HepG2 (cell line): ENCODE measurements around the gene CARD8. TPM values are rescaled to one million over a fixed set of nuclear protein-coding genes. Genes with fewer than 3 reads are reported as not detected.

Experiments
- ATAC-seq: fragments of 200-7000 bp; cut with Tn5 transposase; 3 replicates; pipeline ENCODE4 v1.9.1; 2020; ENCODE audit warnings: mild to moderate bottlenecking, moderate library complexity
- BruUV-seq: library from RNA; stranded (reverse); fragments of 400-500 nt; replicated peaks from 2 replicates; lab custom pipeline; 2021; lab: Mats Ljungman, UMichigan
- CTCF ChIA-PET: fragments of 300-600 bp; formaldehyde crosslinking; extraction: SDS; loops from one replicate; lab custom pipeline; 2021; ENCODE audit warnings: low total read pairs, inconsistent platforms, low intra/inter-chr PET ratio; lab: Yijun Ruan, JAX
- POLR2A ChIA-PET: fragments of 350-600 bp; sonication (Branson Sonifier 250); formaldehyde crosslinking; loops from one replicate; lab custom pipeline; 2020; ENCODE audit warnings: antibody characterized with exemption, inconsistent platforms; lab: Yijun Ruan, JAX
- DNase-seq: peaks from one replicate; pipeline ENCODE4 v3.0.0-alpha.2; 2015; ENCODE audit warnings: low spot score
- FAIRE-seq: peaks from 3 replicates; lab custom pipeline; 2011; peaks lifted over from hg19 to GRCh38; lab: Jason Lieb, UNC
- H2AFZ ChIP-seq: one replicate; pipeline ENCODE4 v1.6.1; 2011; ENCODE audit warnings: low read length, inconsistent platforms
- H3K27ac ChIP-seq: fragments of 300-600 bp; 3 replicates; pipeline ENCODE4 v1.8.0; 2011; ENCODE audit warnings: mixed run types, mild to moderate bottlenecking, mixed read lengths, low read length, inconsistent platforms; ENCODE audit not compliant: insufficient read depth; ENCODE audit errors: extremely low read length
- H3K27me3 ChIP-seq, 2 experiments: fragments of 200-600 bp in 1 of 2; 2 replicates in 1 of 2; 3 replicates in 1 of 2; pipeline versions ENCODE4 v1.6.0 to v1.8.0; 2011; ENCODE audit warnings: low read length in 2 of 2, mild to moderate bottlenecking in 2 of 2, moderate library complexity in 2 of 2, inconsistent platforms in 1 of 2; ENCODE audit not compliant: insufficient read depth in 2 of 2, control insufficient read depth in 1 of 2
- H3K36me3 ChIP-seq, 2 experiments: fragments of 200-600 bp in 1 of 2; replicated peaks in 1 of 2; 2 replicates in 1 of 2; 3 replicates in 1 of 2; pipeline versions ENCODE4 v1.5.1 to v1.8.0; 2011; ENCODE audit warnings: low read length in 2 of 2, inconsistent platforms in 1 of 2; ENCODE audit not compliant: insufficient read depth in 2 of 2, control insufficient read depth in 1 of 2
- H3K4me1 ChIP-seq: 2 replicates; pipeline ENCODE4 v1.5.1; 2012; ENCODE audit warnings: low read length, inconsistent platforms; ENCODE audit not compliant: insufficient read depth
- H3K4me2 ChIP-seq: 2 replicates; pipeline ENCODE4 v1.6.0; 2011; ENCODE audit warnings: low read depth, low read length, inconsistent platforms
- H3K4me3 ChIP-seq, 3 experiments: fragments of 200-600 bp in 1 of 3; sonication (generic), shearing (Covaris generic) in 1 of 3; replicated peaks in 1 of 3; 2 replicates each; pipeline ENCODE4 v1.5.1; 2011 to 2016; ENCODE audit warnings: low read length in 3 of 3, inconsistent platforms in 2 of 3, low read depth in 2 of 3, mild to moderate bottlenecking in 2 of 3, control low read depth in 1 of 3, mixed read lengths in 1 of 3; ENCODE audit not compliant: insufficient read depth in 1 of 3
- H3K79me2 ChIP-seq: one replicate; pipeline ENCODE4 v1.6.1; 2011; ENCODE audit warnings: low read length, inconsistent platforms; ENCODE audit not compliant: insufficient read depth
- H3K9ac ChIP-seq: 2 replicates; pipeline ENCODE4 v1.6.0; 2011; ENCODE audit warnings: mild to moderate bottlenecking, low read depth, low read length, inconsistent platforms; ENCODE audit not compliant: insufficient read depth
- H3K9me3 ChIP-seq: 2 replicates; pipeline ENCODE4 v1.5.1; 2012; ENCODE audit warnings: mild to moderate bottlenecking, low read length
- H4K20me1 ChIP-seq: 2 replicates; pipeline ENCODE4 v1.6.0; 2011; ENCODE audit warnings: inconsistent platforms, mild to moderate bottlenecking, low read length, moderate library complexity; ENCODE audit not compliant: insufficient read depth
- BATF2 ChIP-seq: sonication (generic); formaldehyde crosslinking; IDR thresholded peaks from 2 replicates; pipeline ENCODE4 v1.8.0; 2022; ENCODE audit warnings: mild to moderate bottlenecking, missing genetic modification reagents, moderate library complexity
- FOSL2 ChIP-seq: sonication (generic); formaldehyde crosslinking; IDR thresholded peaks from 2 replicates; pipeline ENCODE4 v1.4.0; 2020; ENCODE audit warnings: missing genetic modification reagents
- MED13 ChIP-seq: sonication (generic); formaldehyde crosslinking; IDR thresholded peaks from 2 replicates; pipeline ENCODE4 v1.5.0; 2020; ENCODE audit warnings: missing genetic modification reagents
- MTF2 ChIP-seq: sonication (generic); formaldehyde crosslinking; IDR thresholded peaks from 2 replicates; pipeline ENCODE4 v1.5.0; 2020; ENCODE audit warnings: missing genetic modification reagents, borderline replicate concordance
- NRL ChIP-seq: sonication (generic); formaldehyde crosslinking; IDR thresholded peaks from 2 replicates; pipeline ENCODE4 v1.5.0; 2020; ENCODE audit warnings: missing genetic modification reagents, mild to moderate bottlenecking, moderate library complexity, borderline replicate concordance
- PTBP1 ChIP-seq: fragments of 200-400 bp; formaldehyde crosslinking; IDR thresholded peaks from 2 replicates; pipeline ENCODE4 v1.6.1; 2018; ENCODE audit warnings: low read length, low read depth; ENCODE audit not compliant: poor library complexity, severe bottlenecking
- SUZ12 ChIP-seq: fragments of 150-350 bp; IDR thresholded peaks from 2 replicates; pipeline ENCODE4 v1.6.1; 2014; ENCODE audit warnings: low read depth, low read length
- ZBTB2 ChIP-seq: sonication (generic); formaldehyde crosslinking; IDR thresholded peaks from 2 replicates; pipeline ENCODE4 v1.8.0; 2022; ENCODE audit warnings: low read depth, missing genetic modification reagents
- ZFP36L1 ChIP-seq: sonication (generic); formaldehyde crosslinking; IDR thresholded peaks from 2 replicates; pipeline ENCODE4 v1.8.0; 2022; ENCODE audit warnings: mild to moderate bottlenecking, missing genetic modification reagents, moderate library complexity
- ZNF263 ChIP-seq: sonication (generic); formaldehyde crosslinking; IDR thresholded peaks from 2 replicates; pipeline ENCODE4 v1.4.0; 2020; ENCODE audit warnings: missing genetic modification reagents
- WGBS: methylation state at CpG from one replicate; pipeline ENCODE4 v1.1.6; 2017; ENCODE audit warnings: low lambda C conversion rate; 5-methylcytosine and 5-hydroxymethylcytosine counted together
- in situ Hi-C: cut with HindIII; loops from 2 replicates; pipeline ENCODE4 v1.10.0; 2017; ENCODE audit warnings: low pct_unique_long_range_greater_than_20kb; ENCODE audit not compliant: extremely low pct_ligation_motif_present
- intact Hi-C: fragments of 100-400 bp; cut with micrococcal nuclease; formaldehyde crosslinking; loops from one replicate; pipeline ENCODE4 v1.10.0; 2022; ENCODE audit not compliant: unreplicated experiment
- polyA plus RNA-seq, 8 experiments: library from polyadenylated mRNA; depleted of rRNA in 3 of 8; stranded (reverse) in 7 of 8; unstranded in 1 of 8; fragments of >200 nt; fragmentation: Illumina TruSeq in 4 of 8; extraction: Trizol in 4 of 8; gene quantifications; 2 replicates each; pipeline versions ENCODE4 v1.2.1 to v1.2.3, GENCODE V29; 2011 to 2016; ENCODE audit warnings: low read depth in 4 of 8, missing spikeins in 1 of 8, mixed read lengths in 1 of 8; ENCODE audit not compliant: insufficient read depth in 1 of 8
- total RNA-seq, 5 experiments: library from RNA; depleted of rRNA; stranded (reverse); fragments of >200 nt; fragmentation: Illumina TruSeq; extraction: Trizol; gene quantifications; 2 replicates each; pipeline ENCODE4 v1.2.3, GENCODE V29; 2016; ENCODE audit warnings: low read depth in 1 of 5
- TF ChIP-seq, protein P1 (sequence below): sonication (generic); formaldehyde crosslinking; IDR thresholded peaks from 2 replicates; pipeline ENCODE4 v1.8.1; 2023; ENCODE audit warnings: mild to moderate bottlenecking, missing genetic modification reagents
- TF ChIP-seq, protein P2 (sequence below): sonication (generic); formaldehyde crosslinking; IDR thresholded peaks from 2 replicates; pipeline ENCODE4 v1.4.0; 2020; ENCODE audit warnings: mild to moderate bottlenecking, missing genetic modification reagents

The CARD8 gene
- total and polyA plus RNA-seq, 2 of the 13 experiments (the other 11 are each of a cell fraction or from before 2014, with no cell fraction given), result 15.0 to 19.2 TPM

- peaks cover 0 to 5% of the 10 kb centered on the region in 2 experiments; a peak in 2 of 5 replicates for H3K36me3 ChIP-seq
- no peaks in the 10 kb centered on the region for H3K27me3 ChIP-seq
- CTCF ChIA-PET, result no interaction called here
- H3K4me1 ChIP-seq, result peaks cover 6% of the 10 kb centered on the region
- H3K9me3 ChIP-seq, result no peaks in the 10 kb centered on the region
- no peaks in the 10 kb centered on the region for H3K79me2 ChIP-seq
- H3K4me3 ChIP-seq, result no peak overlapping the region
- ATAC-seq (no peak), FAIRE-seq (no peak), DNase-seq (no peak)
- no peak overlapping the region for H3K9ac ChIP-seq
- H3K4me2 ChIP-seq, result no peak overlapping the region
- POLR2A ChIA-PET, result no interaction called here
- WGBS, result 73% methylated on average over 6 of the region's 6 CpGs
- H3K27ac ChIP-seq, result no peak overlapping the region
- intact Hi-C loops (no loop called here), in situ Hi-C loops (loop anchor here (5.0 to 25.0 kb wide), 2 partner anchors 32 to 313 kb away; no protein-coding TSS in a partner anchor)
- H2AFZ ChIP-seq, result no peak overlapping the region
- no TSS peak for BruUV-seq
- H4K20me1 ChIP-seq, result no peaks in the 10 kb centered on the region
- TF ChIP-seq, protein P1, sequence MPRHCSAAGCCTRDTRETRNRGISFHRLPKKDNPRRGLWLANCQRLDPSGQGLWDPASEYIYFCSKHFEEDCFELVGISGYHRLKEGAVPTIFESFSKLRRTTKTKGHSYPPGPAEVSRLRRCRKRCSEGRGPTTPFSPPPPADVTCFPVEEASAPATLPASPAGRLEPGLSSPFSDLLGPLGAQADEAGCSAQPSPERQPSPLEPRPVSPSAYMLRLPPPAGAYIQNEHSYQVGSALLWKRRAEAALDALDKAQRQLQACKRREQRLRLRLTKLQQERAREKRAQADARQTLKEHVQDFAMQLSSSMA (CRISPR knock-in tag), result no peak
- TF ChIP-seq, protein P2, sequence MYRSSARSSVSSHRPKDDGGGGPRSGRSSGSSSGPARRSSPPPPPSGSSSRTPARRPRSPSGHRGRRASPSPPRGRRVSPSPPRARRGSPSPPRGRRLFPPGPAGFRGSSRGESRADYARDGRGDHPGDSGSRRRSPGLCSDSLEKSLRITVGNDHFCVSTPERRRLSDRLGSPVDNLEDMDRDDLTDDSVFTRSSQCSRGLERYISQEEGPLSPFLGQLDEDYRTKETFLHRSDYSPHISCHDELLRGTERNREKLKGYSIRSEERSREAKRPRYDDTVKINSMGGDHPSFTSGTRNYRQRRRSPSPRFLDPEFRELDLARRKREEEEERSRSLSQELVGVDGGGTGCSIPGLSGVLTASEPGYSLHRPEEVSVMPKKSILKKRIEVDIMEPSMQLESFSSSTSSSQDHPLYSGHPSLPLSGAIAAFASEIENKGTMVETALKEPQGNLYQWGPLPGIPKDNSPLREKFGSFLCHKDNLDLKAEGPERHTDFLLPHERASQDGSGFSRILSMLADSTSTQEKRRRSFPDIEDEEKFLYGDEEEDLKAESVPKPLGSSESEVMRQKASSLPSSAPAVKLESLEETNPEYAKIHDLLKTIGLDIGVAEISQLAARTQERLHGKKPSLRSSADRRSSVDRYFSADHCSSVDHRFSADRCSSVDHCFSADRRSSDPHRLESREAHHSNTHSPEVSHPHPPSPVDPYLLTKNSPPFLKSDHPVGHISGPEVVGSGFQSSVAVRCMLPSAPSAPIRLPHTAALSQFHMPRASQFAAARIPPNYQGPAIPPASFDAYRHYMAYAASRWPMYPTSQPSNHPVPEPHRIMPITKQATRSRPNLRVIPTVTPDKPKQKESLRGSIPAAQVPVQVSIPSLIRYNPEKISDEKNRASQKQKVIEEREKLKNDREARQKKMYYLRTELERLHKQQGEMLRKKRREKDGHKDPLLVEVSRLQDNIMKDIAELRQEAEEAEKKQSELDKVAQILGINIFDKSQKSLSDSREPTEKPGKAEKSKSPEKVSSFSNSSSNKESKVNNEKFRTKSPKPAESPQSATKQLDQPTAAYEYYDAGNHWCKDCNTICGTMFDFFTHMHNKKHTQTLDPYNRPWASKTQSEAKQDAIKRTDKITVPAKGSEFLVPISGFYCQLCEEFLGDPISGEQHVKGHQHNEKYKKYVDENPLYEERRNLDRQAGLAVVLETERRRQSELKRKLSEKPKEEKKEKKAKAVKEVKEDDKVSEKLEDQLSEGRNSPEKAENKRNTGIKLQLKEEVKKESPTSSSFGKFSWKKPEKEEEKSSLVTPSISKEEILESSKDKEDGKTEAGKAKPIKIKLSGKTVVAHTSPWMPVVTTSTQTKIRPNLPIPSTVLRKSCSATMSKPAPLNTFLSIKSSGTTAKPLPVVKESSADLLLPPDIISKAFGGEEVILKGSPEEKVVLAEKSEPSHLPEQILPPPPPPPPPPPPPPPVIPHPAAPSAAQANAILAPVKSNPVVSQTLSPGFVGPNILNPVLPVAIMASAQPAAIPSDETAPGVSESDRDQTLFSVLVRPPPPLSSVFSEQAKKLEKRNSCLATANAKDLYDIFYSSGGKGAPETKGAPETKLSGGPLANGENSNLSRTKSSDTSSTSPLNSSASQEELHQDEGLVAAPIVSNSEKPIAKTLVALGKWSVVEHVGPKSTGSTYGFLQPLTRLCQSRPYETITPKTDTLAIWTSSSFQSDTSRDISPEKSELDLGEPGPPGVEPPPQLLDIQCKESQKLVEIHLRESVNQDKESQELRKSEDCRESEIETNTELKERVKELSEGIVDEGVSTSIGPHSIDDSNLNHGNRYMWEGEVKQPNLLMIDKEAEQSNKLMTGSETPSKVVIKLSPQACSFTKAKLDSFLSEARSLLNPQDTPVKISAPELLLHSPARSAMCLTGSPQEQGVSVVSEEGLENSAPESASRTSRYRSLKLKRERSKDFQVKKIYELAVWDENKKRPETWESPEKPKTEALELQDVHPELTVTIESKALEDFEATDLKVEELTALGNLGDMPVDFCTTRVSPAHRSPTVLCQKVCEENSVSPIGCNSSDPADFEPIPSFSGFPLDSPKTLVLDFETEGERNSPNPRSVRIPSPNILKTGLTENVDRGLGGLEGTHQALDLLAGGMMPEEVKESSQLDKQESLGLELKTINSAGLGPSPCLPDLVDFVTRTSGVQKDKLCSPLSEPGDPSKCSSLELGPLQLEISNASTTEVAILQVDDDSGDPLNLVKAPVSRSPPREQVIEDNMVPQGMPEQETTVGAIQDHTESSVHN (CRISPR knock-in tag), result no peak
- no peak for TF ChIP-seq MED13 (CRISPR knock-in tag)
- TF ChIP-seq ZFP36L1 (CRISPR knock-in tag), result no peak
- TF ChIP-seq FOSL2 (CRISPR knock-in tag), result peak; percentile 16; the same call in 1 of the 2 replicates
- no peak for TF ChIP-seq MTF2 (CRISPR knock-in tag)
- peak; percentile 75 for TF ChIP-seq ZNF263 (CRISPR knock-in tag)
- TF ChIP-seq ZBTB2 (CRISPR knock-in tag), result no peak
- no peak for TF ChIP-seq NRL
- TF ChIP-seq SUZ12, result no peak
- no peak for TF ChIP-seq BATF2
- TF ChIP-seq PTBP1, result no peak
Observed at GRCh38 chr19:48274938-48275337, 19.2 kb upstream of the CARD8 start.
